EL (cell line): ENCODE data around the gene KLLN.
"Not testable (repeated sequence)": the region's sequence is repeated elsewhere in the genome, so short reads cannot be mapped to it uniquely, and the experiment has no call there.

ENCODE experiments used
- DNase-seq: peaks from one replicate; pipeline ENCODE4 v3.0.0-alpha.2; 2016

The KLLN gene

DNA sequence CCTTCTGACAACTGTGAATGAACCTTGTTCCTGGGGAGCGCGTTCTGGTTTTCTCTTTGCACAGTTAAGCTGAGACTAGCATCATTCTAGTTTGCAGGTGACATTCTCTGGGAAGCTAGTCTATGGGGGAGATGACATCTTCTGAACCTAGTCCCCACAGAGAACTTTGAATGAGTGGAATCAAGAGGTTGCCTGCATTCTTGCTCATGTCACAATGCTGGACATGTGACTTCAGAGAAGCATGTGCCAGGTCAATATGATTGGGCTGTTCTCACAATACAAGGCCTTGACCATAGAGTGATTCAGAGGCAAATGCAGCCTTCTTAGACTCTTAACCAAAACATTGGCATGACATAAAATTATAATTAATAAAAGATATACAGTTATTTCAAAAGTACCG, 22.1 kb downstream of the KLLN start:
- no peak for DNase-seq

DNA sequence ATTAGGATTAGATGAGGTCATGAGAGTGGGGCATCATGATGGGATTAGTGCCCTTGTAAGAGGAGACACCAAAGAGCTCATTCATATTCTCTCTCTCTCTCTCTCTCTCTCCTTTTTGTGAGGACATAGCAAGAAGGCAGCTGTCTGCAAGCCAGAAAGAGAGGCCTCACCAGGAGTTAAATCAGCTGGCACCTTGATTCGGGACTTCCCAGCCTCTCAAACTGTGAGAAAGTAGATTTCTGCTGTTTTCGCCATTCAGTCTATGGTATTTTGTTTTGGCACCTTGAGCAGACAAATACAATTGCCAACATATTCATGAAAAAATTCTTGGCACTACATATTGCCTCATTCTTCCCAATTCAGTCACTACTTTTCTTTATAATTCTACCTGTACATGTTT, 24.7 kb downstream of the KLLN start:
- DNase-seq = no peak

DNA sequence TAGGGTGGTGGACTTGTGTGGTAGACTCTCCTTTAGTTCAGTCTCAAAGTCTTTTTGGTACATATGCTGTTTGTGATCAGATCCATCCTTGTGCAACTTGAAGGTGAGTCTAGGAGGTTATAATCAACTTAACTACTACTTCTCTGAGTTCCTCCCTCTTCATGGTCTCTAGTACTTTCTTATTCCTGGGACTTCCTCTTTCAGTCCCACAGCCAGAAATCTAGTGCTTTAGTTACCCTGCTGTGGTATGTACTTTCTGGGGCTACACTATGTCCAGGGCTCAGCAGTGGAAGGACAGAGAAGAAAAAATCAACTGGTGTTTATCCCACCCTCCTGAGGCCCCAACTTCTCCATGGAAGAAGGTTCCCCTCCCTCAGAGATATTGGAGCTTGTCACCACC, 25.9 kb downstream of the KLLN start:
- no peak for DNase-seq

DNA sequence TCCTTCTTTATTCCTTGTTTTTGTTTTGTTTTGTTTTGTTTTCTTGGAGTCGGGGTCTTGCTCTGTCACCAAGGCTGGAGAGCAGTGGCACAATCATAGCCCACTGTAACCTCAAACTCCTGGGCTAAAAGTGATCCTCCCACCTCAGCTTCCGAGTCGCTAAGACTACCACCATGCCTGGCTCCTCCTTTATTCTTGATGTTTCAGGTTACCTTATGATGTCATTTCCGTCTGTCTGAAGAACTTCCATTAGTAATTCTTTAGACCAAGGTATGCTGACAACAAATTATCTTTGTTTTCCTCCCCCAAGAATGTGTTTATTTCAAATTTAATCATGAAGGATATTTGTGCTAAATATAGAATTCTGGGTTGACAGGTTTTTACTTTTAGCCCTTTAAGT, 27.2 kb downstream of the KLLN start:
- DNase-seq = no peak

DNA sequence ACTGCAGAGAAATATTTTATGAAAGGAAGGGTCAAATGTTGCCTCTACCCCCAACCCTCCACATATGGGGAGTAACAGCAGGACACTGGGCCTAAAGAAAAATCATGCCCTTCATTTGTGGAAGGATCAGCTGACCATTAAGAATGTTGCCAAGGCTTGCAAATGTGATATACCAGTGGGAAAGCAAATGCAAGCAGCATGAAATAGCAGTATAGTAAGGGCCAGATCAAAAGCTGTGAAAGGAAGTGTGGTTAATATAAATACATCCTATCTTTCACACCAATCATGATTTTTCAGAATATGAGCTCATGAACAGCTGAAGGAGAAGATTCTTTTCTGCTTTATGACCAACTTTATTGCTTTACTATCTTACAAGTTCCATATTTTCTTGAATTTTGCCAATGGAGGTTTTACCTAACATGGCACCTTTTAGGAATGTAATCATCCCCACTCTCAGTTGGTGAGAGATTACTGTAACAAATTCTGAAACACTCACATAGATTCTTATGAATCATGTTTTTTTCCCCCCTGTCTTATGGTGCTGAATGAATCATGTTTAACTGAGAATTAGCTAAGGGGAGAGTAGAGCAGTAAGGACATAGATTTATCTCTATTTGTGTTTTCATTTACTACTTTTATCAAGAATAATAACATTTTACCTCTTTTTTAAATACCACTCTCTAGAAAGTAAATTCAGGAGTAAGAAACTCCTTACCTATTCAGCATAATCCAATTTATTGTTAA, 33.2 kb downstream of the KLLN start:
- DNase-seq = no peak

DNA sequence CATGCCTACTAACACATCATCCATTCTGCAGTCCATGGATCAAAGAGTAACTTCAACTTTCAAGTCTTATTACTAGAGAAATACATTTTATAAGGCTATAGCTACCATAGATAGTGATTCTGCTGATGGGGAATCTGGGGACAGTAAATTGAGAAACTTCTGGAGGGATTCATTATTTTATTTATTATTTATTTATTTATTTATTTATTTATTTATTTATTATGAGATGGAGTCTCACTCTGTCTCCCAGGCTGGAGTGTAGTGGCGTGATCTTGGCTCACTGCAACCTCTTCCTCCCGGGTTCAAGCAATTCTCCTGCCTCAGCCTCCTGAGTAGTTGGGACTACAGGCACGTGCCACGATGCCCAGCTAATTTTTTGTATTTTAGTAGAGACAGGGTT, 34.3 kb downstream of the KLLN start:
- not testable (repeated sequence) for DNase-seq

DNA sequence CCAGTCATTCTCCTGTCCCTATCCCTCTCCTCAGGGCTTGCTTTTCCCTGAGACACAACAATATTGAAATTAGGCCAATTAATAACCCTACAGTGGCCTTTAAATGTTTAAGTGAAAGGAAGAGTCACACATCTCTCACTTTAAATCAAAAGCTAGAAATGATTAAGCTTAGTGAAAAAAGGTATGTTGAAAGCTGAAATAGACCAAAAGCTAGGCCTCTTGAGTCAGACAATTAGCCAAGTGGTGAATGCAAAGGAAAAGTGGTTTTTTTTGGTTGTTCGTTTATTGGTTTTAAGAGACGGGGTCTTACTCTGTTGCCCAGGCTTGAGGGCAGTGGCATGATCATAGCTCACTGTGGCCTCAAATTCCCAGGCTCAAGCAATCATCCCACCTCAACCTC, 35.7 kb downstream of the KLLN start:
- no peak for DNase-seq

DNA sequence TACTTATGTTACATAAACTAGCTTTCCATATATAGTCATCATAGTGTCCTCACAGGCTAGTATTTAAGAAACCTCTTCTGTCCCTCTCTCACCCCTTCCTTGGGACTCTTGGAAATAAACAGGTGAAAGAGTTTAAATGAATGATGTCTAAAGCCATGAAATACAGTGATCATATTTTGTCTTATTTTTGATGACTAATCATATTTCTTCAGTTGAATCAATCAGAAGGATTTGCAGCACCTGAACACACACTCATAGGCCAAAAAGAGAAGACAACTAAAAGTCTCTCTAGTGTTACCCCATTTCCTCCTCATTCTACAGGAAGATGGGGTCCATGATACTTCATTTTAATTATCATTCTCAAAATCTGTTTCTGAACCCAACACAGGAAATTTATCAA, 36.7 kb downstream of the KLLN start:
- no peak for DNase-seq

DNA sequence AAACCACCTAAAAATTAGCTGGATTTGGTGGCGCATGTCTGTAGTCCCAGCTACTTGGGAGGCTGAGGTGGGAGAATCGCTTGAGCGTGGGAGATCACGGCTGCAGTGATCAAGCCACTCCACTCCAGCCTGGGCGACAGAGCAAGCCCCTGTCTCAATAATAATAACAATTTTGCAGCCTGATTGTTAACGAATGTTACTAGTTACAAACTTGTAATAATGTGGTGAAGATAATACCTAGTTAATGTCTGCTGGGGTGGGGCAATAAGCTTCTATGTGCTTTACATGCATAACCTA, 44.1 kb downstream of the KLLN start:
- DNase-seq = no peak

DNA sequence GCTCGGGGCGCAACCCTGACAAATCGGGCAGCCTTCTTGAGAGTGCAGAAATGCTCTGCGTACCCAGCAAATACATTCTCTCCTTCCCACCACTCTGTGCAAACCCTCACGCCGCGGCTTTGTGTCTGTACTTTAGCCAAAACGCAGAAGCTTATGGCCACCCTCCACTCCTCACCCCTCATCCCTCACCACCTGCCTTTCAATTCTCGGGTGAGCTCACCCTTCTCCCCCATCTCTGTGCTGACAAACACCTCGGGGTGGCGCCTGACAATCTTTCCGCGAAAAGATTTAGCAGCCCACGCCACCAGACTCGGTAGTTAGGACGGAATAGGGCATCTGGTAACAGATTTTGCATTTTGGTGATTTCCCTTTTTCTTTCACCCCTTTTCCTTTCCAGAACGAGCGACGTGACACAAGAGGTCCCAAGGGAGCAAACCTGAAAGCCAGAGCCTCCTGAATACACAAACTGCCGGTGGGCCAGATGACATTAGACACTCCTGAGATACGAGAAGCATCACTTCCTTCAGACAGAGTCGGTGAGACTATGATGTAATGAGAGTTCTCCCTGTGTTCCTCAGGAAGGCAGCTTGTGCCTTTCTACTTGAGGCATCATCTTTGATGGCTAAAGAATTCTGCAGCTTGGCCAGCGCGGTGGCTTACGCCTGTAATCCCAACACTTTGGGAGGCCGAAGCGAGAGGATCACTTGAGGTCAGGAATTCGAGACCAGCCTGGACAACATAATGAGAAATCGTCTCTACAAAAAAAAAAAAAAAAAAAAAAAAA, 44.6 kb downstream of the KLLN start:
- DNase-seq = peak; percentile 31

DNA sequence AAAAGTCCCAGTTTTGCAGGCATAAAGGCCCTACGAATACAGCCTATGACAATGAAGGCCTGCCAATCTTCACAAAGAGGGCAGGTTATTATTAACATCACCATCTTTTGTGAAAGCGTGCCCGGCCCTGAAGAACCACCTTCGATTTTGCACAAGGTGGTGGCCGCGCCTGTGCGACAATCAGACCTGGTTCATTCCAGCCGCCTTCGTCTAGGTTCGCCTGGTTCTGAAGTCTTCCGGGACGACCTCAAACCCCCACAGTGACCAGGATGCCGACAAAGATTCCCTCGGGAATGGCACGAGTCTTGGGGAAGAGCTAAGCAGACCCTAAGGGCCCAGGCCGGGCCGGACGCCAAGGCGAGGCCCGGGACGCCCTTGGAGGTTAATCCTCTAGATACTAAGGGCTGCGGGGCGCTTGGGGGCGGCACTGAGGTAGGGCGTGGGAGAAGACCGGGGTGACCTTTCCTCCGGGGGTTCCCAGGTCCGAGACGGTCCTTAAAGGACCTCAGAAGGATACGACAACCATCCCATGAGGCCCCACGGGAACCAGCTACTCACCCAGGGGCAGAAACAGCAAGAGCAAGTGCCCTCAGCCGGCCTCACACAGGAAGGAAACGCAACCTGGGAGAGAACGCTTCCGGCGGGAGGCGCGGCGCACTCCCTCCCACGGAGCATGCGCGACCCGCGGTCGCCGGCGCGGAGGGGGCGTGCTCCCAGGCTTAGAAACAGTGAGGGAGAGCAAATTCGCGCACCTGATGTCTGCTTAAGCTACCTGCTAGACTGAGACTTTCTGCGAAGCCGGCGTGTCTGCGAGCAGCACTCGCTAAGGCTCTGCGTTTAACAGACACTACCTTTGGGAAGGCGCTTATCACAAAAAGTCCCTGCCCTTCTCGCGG, 45.5 kb downstream of the KLLN start, which contains the start of gene ATAD1:
Gene ATAD1, minus strand, starts transcription at position 618 of the 896 bp plus-strand sequence. CDS start 3,627 bp downstream, outside the sequence.
- DNase-seq = peak; percentile 88

DNA sequence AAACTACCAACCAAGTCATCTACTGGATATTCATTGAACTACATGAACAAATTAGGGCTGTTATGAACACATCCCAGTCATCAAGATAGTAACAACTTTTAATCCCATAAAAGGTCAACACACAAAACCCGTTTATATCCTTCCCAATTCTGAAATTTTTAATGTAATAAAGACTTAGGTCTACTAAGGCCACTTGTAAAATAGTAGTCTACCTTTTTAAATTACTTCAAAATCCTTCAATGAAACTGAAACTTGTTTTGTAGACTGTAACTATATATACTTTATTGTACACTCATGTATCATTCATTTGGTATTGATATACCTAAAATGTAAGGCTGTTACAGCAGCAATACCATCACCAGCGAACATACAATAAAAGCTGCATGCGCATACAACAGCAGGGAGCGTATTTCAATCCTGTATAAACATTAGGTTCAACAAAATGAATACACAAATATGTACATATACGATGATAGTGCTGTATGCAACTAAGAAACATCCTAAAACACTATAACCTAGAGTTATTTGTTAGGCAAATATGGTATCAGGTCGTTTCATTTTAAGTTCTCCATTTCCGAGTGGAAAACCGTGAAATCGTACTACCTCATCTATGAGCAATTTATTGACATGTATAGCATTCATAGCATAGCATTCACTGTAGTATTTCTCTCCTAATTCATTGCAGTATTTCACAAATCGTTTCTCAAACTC, 46.3 kb downstream of the KLLN start:
- peak; percentile 25 for DNase-seq

DNA sequence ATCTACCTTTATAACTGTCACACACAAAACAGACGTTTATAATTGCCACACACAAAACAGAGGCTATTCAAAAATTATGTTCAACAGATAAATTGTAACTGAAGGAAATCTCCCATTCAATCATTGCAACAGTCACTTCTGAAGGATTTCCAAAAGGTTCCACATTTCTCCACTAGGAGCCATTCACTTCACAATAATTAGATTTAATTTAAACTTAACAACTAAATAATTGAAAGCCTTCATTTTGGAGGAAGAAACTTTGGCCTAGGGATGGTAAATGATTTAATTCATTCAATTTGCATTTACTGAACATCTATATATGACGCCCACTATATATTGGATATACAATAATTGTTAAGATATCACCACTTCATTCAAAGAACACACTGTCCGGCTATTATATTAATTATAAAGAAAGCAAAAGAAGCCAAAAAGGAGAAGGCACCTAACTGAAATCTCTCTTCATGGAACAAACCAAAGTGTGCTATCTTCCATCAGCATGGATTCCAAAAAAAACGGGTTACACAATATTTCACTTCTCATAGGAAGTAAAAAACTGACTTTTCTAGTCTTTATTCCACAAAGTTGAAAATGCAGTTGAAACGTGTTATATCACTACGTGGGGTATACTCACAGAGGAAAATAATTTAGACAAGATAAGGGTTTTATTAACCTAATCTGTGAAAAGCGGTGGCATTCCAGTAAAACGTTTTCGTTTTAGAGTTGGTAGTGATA, 47.0 kb downstream of the KLLN start:
- no peak for DNase-seq
